ENCODE measurements around the gene GPR176.
"Not testable (repeated sequence)": the region's sequence is repeated elsewhere in the genome, so short reads cannot be mapped to it uniquely, and the experiment has no call there.

GPR176 gene

GRCh38 chr15:39935241-39935640, 15.2 kb upstream of the GPR176 start:
- no peak for DNase-seq

GRCh38 chr15:39934397-39935071, 14.5 kb upstream of the GPR176 start:
- DNase-seq = peak in 1 of 5 experiments; percentile 23

GRCh38 chr15:39931615-39932014, 11.5 kb upstream of the GPR176 start:
- DNase-seq = no peak

- no peak for DNase-seq
These were observed 6.5 kb upstream of the GPR176 start for GRCh38 chr15:39926526-39926925.

GRCh38 chr15:39925112-39925842, 5.2 kb upstream of the GPR176 start:
- no peak for DNase-seq

GRCh38 chr15:39924437-39924836, 4.4 kb upstream of the GPR176 start:
- DNase-seq = no peak

- DNase-seq = no peak
These were observed 2.5 kb upstream of the GPR176 start for GRCh38 chr15:39922462-39923092.

GRCh38 chr15:39921274-39921638, 1.2 kb upstream of the GPR176 start:
- DNase-seq = no peak

- DNase-seq = peak; percentile 54 to 87 (median 66)
These were observed 626 bp upstream of the GPR176 start for GRCh38 chr15:39920510-39921273.

- no peak for DNase-seq
These were observed 687 bp downstream of the GPR176 start for GRCh38 chr15:39919411-39919747.

GRCh38 chr15:39918688-39919385, 1.2 kb downstream of the GPR176 start:
- DNase-seq = no peak

- no peak for DNase-seq
These were observed 5.1 kb downstream of the GPR176 start for GRCh38 chr15:39914977-39915376.

- DNase-seq = no peak
These were observed 11.1 kb downstream of the GPR176 start for GRCh38 chr15:39909007-39909406.

- DNase-seq = peak in 1 of 5 experiments; percentile 13
These were observed 11.9 kb downstream of the GPR176 start for GRCh38 chr15:39908186-39908585.

- DNase-seq = no peak
These were observed 12.8 kb downstream of the GPR176 start for GRCh38 chr15:39907216-39907615.

GRCh38 chr15:39904115-39904514, 16.0 kb downstream of the GPR176 start:
- no peak for DNase-seq

- no peak for DNase-seq
These were observed 21.7 kb downstream of the GPR176 start for GRCh38 chr15:39898317-39898716.

- no peak for DNase-seq
These were observed 23.2 kb downstream of the GPR176 start for GRCh38 chr15:39896846-39897245.

- DNase-seq = no peak
These were observed 24.0 kb downstream of the GPR176 start for GRCh38 chr15:39896101-39896500.

- not testable (repeated sequence) for DNase-seq
These were observed 27.0 kb downstream of the GPR176 start for GRCh38 chr15:39893051-39893450.

GRCh38 chr15:39892418-39892817, 27.6 kb downstream of the GPR176 start:
- DNase-seq = no peak

GRCh38 chr15:39890621-39891020, 29.4 kb downstream of the GPR176 start:
- no peak for DNase-seq

- no peak for DNase-seq
These were observed 30.5 kb downstream of the GPR176 start for GRCh38 chr15:39889601-39890000.

All from T-helper 2 cell (primary cell).